VCaP (cell line): ENCODE data around the gene CAMTA1.

ENCODE experiments used
- H3K27ac ChIP-seq: fragments of 450-650 bp; 2 replicates; pipeline ENCODE4 v1.5.1; 2017
- TF ChIP-seq, protein P1 (sequence below): fragments of 450-650 bp; conservative IDR thresholded peaks from 2 replicates; pipeline ENCODE4 v1.5.1; 2017; ENCODE audit warnings: mild to moderate bottlenecking, moderate library complexity

The CAMTA1 gene

DNA sequence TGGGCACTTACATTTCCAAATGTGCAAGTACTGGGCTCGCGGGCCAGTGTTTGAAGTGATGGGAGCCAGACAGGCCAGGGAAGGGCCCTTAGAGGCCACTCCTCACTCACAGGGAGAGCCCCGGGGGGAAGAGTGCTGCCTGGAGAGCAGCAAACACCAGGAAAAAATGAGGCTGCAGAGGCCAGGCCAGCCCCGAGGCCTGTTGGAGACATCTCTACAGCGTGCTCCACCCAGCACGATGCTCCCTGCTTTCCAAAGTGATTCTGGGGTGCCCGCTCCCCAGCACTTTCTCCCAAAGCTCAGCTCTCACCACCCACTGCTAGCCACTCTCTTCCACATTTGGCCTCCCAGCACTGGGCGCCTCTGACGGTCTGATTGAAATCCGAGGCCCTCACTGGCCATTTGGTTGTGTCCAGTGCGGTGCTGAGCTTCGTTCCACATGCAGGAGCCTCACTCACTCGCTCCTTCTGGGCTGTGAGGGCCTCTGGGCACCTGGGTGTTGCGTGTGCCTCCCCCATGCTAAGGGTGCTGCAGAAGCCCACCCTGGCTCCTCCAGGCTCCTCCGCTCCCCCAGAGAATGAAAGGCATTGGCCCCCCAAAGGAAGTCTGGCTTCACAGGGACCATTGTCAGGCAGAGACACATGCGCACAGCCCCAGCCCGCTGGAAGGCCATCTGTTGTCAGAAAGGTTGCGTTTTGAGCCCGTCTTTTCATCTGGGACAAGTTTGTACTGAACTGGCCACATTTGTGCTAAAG is 600.4 kb downstream of the CAMTA1 start:
- H3K27ac ChIP-seq: no peak overlapping the region; the same call in 1 of the 2 replicates
- TF ChIP-seq, protein P1, sequence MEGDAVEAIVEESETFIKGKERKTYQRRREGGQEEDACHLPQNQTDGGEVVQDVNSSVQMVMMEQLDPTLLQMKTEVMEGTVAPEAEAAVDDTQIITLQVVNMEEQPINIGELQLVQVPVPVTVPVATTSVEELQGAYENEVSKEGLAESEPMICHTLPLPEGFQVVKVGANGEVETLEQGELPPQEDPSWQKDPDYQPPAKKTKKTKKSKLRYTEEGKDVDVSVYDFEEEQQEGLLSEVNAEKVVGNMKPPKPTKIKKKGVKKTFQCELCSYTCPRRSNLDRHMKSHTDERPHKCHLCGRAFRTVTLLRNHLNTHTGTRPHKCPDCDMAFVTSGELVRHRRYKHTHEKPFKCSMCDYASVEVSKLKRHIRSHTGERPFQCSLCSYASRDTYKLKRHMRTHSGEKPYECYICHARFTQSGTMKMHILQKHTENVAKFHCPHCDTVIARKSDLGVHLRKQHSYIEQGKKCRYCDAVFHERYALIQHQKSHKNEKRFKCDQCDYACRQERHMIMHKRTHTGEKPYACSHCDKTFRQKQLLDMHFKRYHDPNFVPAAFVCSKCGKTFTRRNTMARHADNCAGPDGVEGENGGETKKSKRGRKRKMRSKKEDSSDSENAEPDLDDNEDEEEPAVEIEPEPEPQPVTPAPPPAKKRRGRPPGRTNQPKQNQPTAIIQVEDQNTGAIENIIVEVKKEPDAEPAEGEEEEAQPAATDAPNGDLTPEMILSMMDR: no peak

GRCh38 chr1:7386226-7387052 is 601.2 kb downstream of the CAMTA1 start:
- TF ChIP-seq, protein P1: no peak
- peak overlapping the region; percentile 84 for H3K27ac ChIP-seq

DNA sequence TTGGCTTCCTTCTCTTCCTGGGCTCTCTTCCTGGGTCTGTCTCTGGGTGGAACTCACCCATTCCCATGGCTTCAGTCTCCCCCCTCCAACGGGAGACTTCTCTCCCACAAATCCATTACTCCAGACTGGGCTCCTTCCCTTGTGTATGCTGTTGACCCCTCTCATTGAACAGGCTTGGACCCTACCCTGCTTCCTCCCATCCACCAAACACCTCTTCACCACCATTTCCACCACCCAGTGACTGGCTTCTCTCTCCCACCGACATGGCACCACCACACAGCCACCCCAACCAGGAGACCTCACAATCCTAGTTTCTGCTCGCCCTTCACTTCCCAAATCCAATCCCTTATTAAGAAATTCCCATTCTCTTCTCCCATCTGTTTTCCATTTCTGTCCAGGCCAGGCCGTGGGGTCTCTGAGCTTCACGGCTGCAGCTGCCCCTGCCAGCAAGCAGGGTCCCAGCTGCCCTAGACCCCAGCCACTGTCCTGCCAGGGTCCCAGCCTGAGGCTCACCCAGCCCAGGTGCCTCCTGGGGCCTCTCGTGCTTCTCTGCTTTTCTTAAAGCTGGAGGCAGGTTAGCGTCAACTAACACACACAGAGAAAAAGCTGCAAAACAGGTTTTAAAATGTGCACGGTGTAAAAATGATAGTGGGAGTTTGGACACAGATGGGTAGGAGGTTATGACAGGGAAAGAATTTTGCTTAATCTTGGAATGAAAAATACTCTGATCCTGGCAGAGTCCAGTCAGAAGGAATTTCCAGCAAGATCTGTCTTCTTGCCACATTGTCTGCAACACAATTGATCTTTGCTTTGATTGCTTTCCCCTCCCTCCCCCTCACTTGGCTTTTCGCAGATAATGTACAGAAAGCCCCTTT is 602.0 kb downstream of the CAMTA1 start:
- peak overlapping the region; percentile 84 for H3K27ac ChIP-seq
- TF ChIP-seq, protein P1: no peak

DNA sequence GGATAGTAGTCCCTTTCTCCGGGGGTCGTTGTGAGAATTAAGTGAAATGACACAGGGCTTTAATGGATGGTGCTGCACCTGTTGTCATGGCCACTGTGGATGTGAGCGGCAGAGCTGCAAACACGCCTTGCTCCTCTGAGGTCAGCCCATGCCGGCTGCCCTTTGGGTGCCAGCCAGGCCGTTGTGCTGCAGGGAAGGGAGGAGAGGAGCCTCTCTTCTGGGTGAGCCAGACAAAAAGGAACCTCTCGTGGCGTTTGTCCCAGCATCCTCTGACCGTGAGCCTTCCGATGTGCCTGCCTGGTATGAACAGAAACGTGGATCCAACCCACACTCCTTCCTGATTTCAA is 602.9 kb downstream of the CAMTA1 start:
- peak overlapping the region; percentile 84 for H3K27ac ChIP-seq
- TF ChIP-seq, protein P1: no peak

DNA sequence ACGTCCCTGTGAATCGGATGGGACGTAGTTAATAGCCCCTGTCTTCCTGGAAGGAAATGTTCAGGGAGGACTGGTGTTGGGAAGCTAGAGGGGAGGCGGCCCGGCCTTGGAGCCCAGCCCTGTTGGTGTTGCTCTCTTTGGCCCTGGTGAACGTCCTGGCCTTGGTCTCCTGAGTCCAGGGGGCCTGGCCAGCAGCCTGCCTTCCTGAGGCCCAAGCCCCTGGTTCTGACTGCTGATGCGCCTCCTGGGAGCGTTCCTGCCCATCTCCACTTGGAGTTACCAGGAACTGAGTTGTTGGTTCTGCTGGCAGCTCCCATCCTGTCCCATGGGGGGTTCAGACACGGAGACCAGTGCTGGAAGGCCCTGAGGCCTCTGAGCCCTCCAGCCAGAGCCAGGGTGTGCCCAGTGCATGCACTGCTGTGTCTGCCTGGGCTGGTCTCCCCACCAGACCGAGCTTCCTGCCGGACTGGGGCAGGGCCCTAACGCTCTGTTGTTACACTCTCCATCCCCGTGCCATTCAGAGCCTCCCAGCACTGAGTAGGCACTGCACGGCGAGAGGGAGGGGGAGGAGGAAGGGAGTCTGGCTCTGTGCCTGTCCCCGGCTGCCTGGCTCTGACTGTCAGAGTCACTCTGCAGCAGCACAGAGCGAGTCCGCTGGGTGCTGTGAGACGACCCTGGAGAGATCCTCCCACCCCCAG is 603.4 kb downstream of the CAMTA1 start:
- H3K27ac ChIP-seq: peak overlapping the region; percentile 84
- TF ChIP-seq, protein P1: no peak

DNA sequence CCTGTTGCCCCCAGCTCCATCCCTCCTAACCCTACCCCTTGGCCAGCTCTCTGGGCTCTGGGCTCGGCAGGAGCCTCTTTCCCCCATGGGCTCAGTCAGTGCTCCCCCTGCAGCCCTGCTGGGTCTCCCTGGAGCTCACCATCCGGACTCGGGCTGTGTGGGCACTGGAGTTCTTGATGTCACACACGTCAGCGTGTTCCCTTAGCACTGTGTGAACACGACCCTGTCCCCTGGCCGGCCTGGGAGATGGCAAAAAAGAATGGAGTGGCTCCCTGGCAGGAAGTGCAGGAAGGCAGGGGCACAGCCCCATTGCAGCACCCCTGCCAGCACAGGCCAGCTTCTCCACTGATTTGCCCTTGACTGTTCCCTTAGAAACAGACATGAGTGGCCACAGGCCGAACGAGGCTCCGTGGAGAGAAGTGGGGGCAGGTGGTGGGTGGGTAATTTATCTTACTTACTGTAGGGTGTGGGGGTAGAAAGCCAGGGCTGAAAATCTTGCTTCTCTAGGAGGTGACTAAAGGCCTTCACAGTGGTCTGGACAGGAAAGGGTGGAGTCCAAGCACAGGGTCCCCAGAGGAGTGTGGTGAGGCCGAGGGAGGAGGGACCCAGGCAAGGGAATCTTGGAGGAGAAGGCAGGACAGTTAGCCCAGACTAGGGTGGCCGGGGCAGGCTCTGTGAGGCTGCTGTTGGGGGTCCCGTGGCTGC is 604.1 kb downstream of the CAMTA1 start:
- peak overlapping the region; percentile 84; the same call in 1 of the 2 replicates for H3K27ac ChIP-seq
- TF ChIP-seq, protein P1: no peak
